Measurements from ENCODE around the gene MOB3A. TPM values are rescaled to one million over a fixed set of nuclear protein-coding genes. Genes with fewer than 3 reads are reported as not detected.

The MOB3A gene
- total and polyA plus RNA-seq, 2 of the 13 experiments (the other 11 are each of a cell fraction or from before 2014, with no cell fraction given): 3.5 to 17.8 TPM

DNA sequence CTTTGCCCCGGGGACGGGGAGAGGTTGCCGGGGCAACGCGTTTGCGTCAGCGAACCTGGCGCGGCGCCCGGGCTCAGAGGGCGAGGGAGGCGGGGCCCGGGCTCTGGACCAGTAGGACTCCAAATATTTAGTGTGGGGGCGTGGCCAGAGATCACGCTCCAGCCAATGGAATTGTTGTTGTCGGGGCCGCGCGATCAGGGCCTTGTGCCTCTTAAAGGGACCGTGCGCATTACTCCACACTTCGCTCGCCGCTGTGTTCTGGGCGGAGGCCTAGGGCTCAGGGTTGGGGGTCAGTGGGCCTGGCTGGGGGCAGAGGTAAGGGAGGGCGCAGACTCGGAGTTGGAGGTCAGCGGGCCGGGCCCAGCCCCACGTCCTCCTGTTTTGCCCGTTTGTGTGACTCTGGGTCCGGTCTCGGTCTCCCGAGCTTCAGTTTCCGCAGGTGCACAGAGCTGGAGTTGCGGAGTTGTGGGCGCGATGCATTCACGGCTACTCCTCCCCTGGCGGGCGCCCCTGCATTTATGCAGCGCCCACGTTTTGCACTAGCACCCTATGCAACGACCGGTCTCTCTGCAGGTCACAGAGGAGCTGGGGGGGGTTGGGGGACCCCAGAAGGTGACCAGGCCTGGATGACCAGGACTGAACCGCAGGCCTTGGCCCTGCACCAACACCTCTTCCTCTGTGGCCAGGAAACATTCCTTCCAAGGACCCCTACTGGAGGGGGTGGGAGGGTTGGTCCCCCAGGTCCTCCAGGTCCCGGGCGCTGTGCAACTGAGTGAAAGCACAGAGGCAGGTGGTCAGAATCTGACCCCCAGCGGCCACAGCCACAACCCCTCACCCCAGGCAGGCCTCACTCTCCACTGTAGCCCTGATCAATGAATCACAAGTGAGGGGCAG, 34.4 kb downstream of the MOB3A start (continued):
- 0 out of 2 replicates have a peak, but pooled peaks have one; percentile 29 for TF ChIP-seq ZNF800 (CRISPR knock-in tag; IDR thresholded peaks at IDR 0.05)
- peak; percentile 62; the same call in 1 of the 2 replicates for TF ChIP-seq ZNF333 (CRISPR knock-in tag; IDR thresholded peaks at IDR 0.05; ENCODE audit: borderline replicate concordance)
- TF ChIP-seq ARNT2 (CRISPR knock-in tag; IDR thresholded peaks at IDR 0.05; ENCODE audit: low read depth): no peak; the same call in 1 of the 2 replicates
- 0 out of 2 replicates have a peak, but pooled peaks have one; percentile 26 for TF ChIP-seq ZNF235 (CRISPR knock-in tag; IDR thresholded peaks at IDR 0.05; ENCODE audit: borderline replicate concordance)
- peak; percentile 63; the same call in 1 of the 2 replicates for TF ChIP-seq ZBTB37 (CRISPR knock-in tag; IDR thresholded peaks at IDR 0.05)
- no peak for TF ChIP-seq SMC3 (IDR thresholded peaks at IDR 0.05; ENCODE audit: low read length)
- TF ChIP-seq ZNF652 (CRISPR knock-in tag; IDR thresholded peaks at IDR 0.05; ENCODE audit: borderline replicate concordance, low read depth): no peak
- TF ChIP-seq FOXK2 (IDR thresholded peaks at IDR 0.05): no peak; the same call in 1 of the 2 replicates
- no peak for TF ChIP-seq SOX6 (IDR thresholded peaks at IDR 0.05)
- peak; percentile 45 for TF ChIP-seq SOX6 (CRISPR knock-in tag; IDR thresholded peaks at IDR 0.05)
- TF ChIP-seq MBD4 (IDR thresholded peaks at IDR 0.05; ENCODE audit: borderline replicate concordance, low read length): no peak
- TF ChIP-seq CBX2 (IDR thresholded peaks at IDR 0.05; ENCODE audit: low read depth, low read length): no peak
- TF ChIP-seq CBX2 (CRISPR knock-in tag; IDR thresholded peaks at IDR 0.05; ENCODE audit: low read depth): no peak
- peak; percentile 66 for TF ChIP-seq MED8 (CRISPR knock-in tag; IDR thresholded peaks at IDR 0.05; ENCODE audit: insufficient replicate concordance)
- TF ChIP-seq, protein P1, sequence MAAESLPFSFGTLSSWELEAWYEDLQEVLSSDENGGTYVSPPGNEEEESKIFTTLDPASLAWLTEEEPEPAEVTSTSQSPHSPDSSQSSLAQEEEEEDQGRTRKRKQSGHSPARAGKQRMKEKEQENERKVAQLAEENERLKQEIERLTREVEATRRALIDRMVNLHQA (CRISPR knock-in tag; IDR thresholded peaks at IDR 0.05): no peak
- TF ChIP-seq, protein P2, sequence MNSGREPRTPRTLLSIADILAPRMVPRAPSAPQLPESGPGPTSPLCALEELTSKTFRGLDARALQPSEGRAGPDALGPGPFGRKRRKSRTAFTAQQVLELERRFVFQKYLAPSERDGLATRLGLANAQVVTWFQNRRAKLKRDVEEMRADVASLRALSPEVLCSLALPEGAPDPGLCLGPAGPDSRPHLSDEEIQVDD (CRISPR knock-in tag; IDR thresholded peaks at IDR 0.05; ENCODE audit: borderline replicate concordance): no peak
- peak; percentile 93 for TF ChIP-seq ZFX (CRISPR knock-in tag; IDR thresholded peaks at IDR 0.05; ENCODE audit: low read depth)
- no peak for TF ChIP-seq HMG20A (CRISPR knock-in tag; IDR thresholded peaks at IDR 0.05; ENCODE audit: borderline replicate concordance)
- no peak for TF ChIP-seq ELF4 (CRISPR knock-in tag; IDR thresholded peaks at IDR 0.05; ENCODE audit: borderline replicate concordance)
- peak; percentile 51 for TF ChIP-seq DMAP1 (CRISPR knock-in tag; IDR thresholded peaks at IDR 0.05)
- TF ChIP-seq MAFF (IDR thresholded peaks at IDR 0.05; ENCODE audit: low read depth, low read length): no peak
- TF ChIP-seq, protein P3, sequence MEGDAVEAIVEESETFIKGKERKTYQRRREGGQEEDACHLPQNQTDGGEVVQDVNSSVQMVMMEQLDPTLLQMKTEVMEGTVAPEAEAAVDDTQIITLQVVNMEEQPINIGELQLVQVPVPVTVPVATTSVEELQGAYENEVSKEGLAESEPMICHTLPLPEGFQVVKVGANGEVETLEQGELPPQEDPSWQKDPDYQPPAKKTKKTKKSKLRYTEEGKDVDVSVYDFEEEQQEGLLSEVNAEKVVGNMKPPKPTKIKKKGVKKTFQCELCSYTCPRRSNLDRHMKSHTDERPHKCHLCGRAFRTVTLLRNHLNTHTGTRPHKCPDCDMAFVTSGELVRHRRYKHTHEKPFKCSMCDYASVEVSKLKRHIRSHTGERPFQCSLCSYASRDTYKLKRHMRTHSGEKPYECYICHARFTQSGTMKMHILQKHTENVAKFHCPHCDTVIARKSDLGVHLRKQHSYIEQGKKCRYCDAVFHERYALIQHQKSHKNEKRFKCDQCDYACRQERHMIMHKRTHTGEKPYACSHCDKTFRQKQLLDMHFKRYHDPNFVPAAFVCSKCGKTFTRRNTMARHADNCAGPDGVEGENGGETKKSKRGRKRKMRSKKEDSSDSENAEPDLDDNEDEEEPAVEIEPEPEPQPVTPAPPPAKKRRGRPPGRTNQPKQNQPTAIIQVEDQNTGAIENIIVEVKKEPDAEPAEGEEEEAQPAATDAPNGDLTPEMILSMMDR (CRISPR knock-in tag; IDR thresholded peaks at IDR 0.05): peak; percentile 78

Data from HepG2 (cell line).